IMR-90 (cell line): Measurements from ENCODE around the gene DAPK3.

Source experiments
- FOS ChIP-seq: fragments of 150-350 bp; IDR thresholded peaks from 2 replicates; pipeline ENCODE4 v1.6.1; 2016; ENCODE audit warnings: low read depth, low read length
- MAFK ChIP-seq: IDR thresholded peaks from 2 replicates; pipeline ENCODE4 v1.6.1; 2012; ENCODE audit warnings: low read depth, low read length, improper control_type of control experiment
- MAZ ChIP-seq: IDR thresholded peaks from 2 replicates; pipeline ENCODE4 v1.6.1; 2012; ENCODE audit warnings: low read depth, mild to moderate bottlenecking, low read length, improper control_type of control experiment, moderate library complexity, borderline replicate concordance
- POLR2A ChIP-seq: IDR thresholded peaks from 2 replicates; pipeline ENCODE4 v1.6.1; 2012; ENCODE audit warnings: mild to moderate bottlenecking, low read depth, low read length
- RCOR1 ChIP-seq: IDR thresholded peaks from 2 replicates; pipeline ENCODE4 v1.6.1; 2012; ENCODE audit warnings: mild to moderate bottlenecking, low read length, improper control_type of control experiment; ENCODE audit not compliant: insufficient replicate concordance
- TF ChIP-seq, protein P1 (sequence below): conservative IDR thresholded peaks from 2 replicates; pipeline ENCODE4 v1.5.1; 2012; ENCODE audit warnings: mild to moderate bottlenecking, low read depth, low read length, improper control_type of control experiment

DNA sequence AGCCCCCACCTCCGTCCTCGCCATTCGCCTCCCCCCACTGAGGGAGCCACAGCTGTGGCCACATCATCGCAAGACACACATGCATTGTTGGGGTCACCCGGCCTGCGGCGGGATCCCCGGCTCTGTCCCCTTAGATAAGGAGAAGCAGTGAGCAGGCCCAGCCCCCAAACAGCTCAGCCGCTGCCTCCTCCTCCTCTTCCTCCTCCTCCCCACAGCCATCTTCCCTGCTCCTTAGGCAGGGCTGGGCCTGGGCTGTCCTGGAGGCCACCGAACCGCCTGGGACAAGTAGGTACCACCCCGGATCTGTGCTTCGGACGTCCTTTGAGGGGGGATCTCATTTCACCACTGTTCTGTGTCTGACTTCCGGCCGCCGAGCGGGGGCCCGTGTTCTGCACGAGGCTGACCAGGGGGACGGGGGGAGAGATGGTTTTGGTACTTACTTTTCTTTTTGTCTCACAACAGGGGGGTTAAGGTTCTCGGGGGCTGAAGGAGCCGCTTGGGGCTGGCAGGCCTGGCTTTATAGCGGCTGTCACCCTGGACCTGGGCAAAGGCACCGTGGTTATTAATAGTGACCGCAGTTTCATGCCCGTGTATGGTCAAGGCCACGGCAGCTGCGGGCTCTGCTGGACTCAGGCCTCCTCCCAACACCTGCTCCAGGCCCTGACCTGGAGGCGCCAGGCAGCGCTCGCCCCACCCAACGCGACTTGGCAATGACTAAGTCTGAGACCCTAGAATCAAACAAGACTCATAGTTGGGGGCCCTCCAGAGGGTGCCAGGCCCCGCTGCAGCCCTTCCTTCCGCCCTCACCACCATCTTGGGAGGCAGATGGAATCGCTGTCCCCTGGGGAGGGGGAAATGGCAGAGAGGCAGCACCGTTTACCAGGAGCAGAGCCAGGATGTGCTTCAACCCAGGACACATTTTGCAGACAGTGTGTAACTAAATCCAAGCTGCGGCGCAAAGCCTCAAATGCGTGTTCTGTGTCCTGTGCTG lies 19.7 kb downstream of the DAPK3 start:
- TF ChIP-seq, protein P1, sequence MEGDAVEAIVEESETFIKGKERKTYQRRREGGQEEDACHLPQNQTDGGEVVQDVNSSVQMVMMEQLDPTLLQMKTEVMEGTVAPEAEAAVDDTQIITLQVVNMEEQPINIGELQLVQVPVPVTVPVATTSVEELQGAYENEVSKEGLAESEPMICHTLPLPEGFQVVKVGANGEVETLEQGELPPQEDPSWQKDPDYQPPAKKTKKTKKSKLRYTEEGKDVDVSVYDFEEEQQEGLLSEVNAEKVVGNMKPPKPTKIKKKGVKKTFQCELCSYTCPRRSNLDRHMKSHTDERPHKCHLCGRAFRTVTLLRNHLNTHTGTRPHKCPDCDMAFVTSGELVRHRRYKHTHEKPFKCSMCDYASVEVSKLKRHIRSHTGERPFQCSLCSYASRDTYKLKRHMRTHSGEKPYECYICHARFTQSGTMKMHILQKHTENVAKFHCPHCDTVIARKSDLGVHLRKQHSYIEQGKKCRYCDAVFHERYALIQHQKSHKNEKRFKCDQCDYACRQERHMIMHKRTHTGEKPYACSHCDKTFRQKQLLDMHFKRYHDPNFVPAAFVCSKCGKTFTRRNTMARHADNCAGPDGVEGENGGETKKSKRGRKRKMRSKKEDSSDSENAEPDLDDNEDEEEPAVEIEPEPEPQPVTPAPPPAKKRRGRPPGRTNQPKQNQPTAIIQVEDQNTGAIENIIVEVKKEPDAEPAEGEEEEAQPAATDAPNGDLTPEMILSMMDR: no peak
- TF ChIP-seq POLR2A: no peak
- no peak for TF ChIP-seq MAZ
- TF ChIP-seq FOS: no peak
- no peak for TF ChIP-seq MAFK
- TF ChIP-seq RCOR1: no peak
